GM19372 (cell line): ENCODE results near the gene EIF3J.

Experiments used
- ATAC-seq: cut with Tn5 transposase; IDR thresholded peaks from one replicate; pipeline ENCODE4 v1.9.1; 2021; ENCODE audit warnings: mild to moderate bottlenecking, low read depth, moderate library complexity; ENCODE audit not compliant: unreplicated experiment

Gene EIF3J

DNA sequence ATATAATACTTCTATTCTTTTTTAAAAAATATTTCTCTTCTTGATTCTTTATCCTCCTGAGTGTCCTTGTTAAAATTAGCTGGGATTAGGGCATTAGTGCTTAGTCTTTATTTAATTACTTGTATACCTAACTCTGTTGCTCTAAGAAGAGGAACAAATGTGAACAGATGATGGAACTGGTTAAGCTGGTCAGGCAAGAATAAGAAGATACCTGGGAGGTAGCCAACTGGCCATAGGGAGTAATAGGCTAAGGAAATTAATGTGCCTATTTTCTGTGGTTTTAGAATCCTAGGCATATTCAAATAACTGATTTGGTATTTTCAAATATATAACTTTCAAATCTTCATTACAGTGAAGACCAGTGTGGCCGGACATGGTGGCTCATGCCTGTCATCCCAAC, 54.4 kb downstream of the EIF3J start:
- no peak for ATAC-seq

DNA sequence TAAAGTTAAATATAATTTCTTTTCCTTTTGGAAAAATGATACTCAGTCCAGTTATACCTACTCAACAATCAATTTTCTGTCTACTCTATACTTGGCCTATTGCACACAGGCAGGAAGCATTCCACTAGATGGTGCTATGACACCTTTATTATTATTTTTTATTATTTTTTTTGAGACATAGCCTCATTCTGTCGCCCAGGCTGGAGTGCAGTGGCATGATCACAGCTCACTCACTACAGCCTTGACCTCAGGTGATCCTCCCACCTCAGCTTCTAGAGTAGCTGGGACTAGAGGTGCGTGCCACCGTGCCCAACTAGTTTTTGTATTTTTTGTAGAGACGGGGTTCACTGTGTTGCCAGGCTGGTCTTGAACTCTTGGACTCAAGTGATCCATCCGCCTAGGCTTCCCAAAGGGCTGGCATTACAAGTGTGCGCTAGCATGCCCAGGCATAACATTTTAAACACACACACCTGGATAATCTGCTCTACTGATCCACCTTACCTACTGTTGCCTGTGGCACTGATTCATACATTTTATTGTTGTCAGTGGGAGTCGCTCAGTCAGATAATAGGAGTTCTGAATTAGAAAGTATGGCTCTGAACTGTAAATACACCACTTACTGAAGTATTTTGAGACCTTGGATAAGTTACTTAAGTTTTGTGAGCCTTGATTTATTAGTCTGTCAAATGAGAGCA, 56.2 kb downstream of the EIF3J start:
- ATAC-seq, result no peak

DNA sequence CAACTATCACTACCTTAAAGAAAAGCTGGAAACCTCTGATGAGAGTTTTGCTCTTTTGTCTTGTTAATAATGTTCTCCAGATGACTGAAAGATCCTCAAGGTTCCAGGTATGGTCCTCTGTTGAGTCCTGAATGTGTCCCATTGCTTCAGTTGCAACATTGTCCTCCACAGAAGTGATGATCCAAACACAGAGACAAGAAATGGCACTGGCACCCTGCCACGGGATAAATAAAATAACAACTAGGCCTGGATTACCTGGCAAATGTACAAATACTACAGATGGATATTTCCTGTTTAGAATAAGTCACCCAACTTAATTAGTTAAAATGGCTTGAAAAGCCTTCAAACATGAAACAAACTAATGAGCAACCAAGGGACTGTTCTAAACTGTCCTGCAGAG, 58.3 kb downstream of the EIF3J start:
- ATAC-seq, result no peak

DNA sequence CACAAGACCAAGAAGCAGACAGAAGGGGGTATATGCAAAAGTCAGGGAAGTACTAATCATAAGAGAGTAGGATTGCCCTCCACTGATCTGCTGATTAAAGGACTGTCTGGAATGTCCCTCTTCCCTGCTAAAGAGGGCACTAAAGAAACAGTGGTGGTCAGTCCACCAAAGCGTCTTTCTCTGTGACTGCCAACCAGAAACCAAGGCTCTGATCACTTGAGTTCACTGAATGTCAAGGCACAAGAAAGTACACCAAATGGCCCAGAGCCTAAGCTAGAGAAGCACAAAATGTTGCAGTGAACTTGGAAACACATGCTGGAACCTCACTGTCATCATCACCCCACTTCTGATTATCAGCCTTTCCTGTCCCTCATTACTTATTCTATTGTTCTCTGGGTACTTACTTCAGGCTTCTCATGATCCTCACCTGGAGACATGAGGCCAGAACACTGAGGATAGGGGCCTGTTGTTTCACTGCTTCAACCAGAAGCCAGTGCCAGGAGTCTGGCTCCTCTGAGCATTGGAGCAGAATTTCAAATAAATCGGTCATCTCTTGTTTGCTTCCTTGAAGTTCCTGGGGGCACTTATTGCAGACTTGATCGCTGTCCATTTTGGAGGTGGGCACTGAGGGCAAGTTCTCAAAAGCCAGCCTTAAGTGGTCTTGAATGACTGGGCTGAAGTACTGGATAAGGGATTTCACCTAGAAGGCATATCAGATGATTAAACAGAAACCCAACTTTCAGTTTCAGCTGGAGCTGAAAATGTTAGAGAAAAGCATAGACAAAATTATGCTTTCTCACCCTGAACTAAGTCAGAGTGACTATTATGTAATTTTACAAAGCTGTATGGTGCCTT, 58.9 kb downstream of the EIF3J start:
- ATAC-seq, result no peak

DNA sequence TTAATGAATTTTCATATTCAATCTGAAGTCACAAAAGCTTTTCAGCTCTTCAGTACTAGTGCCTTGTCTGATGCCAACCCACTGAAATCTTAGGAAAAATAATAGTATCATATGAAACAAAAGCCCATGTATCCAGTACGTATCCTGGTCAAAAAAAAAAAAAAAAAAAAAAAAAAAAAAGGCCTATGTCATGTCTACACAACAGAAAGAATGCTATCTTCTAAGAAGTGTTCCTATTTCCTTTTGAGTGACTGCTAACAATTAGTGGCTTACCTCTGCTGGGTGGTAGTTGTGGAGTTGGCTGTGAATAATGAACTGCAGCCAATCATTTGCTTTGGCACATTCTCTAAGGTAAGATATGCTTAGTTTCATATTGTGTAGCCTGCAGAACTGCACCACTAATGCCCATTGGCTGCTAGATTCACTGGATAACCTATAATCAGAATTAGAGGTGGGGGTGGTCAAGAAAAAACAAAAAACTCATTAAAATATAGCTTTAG, 59.6 kb downstream of the EIF3J start:
- no peak for ATAC-seq

DNA sequence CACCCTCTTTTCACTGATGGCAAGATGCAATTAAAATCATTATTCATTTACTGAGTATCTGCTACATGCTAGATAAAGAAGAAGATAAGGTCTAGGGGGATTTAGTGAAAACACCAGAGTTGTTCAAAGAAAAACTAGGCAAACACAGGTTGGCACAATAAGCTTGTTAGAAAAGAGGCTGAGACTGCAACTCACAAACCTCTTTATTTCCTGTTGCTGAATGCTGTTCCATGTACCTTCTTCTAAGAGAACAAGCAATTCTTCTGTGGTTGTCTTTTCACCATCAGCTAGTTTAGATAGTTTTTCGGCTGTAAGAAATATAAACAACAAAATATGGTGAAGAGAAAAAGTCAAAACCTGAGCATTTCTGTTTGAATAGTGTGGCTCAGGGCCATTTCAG, 61.1 kb downstream of the EIF3J start:
- ATAC-seq, result no peak

DNA sequence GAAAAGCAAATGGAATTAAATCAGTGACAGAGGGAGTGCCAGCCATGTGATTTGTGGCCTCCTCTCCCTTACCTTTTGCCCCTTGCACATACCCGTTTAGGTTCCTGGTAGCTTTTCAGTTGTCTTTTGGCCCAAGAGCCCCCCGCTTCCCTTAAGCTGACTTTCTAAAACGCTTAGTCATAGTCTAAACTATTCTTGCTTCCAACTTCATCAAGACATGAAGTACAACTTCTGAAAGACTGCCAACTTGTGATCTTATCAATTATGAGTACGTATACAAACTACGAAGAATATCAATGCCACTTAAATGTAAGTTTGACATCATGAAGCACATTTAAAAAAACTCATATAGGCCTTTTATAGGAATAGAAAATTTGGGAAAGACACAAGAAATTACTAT, 61.9 kb downstream of the EIF3J start:
- ATAC-seq, result no peak

DNA sequence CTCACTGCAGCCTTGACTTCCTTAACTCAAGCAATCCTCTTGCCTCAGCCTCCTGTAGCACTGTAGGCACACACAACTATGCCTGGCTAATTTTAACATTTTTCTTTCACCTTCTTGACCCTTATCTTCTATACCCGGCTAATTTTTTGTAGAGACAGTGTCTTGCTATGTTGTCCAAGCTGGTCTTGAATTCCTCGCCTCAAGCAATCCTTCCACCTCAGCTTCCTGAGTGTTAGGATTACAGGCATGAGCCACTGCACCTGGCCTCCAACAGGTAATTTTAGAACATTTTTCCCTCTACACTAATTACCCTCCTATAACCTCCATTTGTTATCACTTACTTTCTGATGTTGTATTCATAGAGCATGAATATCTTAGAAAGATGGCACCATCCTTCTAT, 66.2 kb downstream of the EIF3J start:
- no peak for ATAC-seq

DNA sequence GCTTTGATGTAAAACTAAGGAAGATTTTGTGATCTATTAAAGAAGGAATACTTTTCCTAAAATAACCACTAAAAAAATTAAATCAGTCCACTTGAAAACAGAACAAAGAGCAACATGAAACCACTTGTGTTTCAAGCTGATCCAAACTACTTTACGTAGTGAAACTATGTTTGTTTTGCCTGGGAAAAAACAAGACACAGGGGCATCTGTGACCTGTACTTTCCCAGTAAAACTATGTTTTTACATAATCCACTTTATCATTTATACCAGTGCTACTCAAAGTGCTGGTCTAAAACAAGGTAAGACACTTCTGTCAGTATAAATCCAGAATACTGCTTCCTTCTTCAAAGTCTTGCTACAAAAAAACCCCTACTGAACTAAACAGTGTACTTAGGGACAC, 69.8 kb downstream of the EIF3J start:
- no peak for ATAC-seq
